ENCODE data around the gene SREBF1. TPM values are rescaled to one million over a fixed set of nuclear protein-coding genes. Genes with fewer than 3 reads are reported as not detected.

SREBF1 gene
- total RNA-seq, 2 experiments from 2014 or later: 103 to 116 TPM

DNA sequence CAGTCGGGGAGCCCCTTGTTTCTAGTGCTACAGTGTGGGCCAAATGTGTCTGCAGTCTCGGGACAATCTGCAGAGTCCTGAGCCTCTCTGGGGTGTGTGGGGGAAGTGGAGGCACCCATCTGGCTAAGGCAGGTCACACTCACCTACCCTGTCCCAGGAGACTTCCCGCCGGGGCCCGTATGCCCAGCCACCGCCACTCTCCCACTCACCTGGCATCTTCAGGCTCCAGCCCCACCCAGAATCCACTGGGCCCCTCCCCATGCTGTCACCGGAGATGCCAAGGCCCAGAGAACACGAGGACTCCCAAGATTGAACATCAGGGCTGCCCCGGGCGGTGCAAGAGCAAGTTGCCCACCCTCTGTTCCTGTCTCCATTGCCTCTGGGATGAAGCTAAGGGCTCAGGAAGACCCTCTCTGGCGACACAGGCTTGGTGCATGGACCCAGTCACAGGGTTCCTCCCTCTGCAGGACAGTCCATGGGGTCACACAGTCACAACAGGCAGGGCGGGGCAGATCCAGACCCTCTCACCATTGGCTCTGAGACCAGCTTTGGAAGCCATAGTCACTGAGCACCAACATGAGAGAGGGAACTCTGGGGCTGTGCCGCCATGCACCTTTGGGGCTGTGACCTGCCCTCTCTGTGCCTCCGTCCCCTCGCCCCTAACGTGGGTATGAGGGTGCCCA is 38.1 kb downstream of the SREBF1 start:
- DNase-seq: no peak
- no peak overlapping the region for H3K27ac Mint-ChIP-seq
- ATAC-seq: no peak
- peaks cover 4% of the 10 kb centered on the region for H3K4me1 Mint-ChIP-seq (ENCODE audit: low read depth)
- H3K27me3 Mint-ChIP-seq: no peaks in the 10 kb centered on the region
- TF ChIP-seq, protein P1, sequence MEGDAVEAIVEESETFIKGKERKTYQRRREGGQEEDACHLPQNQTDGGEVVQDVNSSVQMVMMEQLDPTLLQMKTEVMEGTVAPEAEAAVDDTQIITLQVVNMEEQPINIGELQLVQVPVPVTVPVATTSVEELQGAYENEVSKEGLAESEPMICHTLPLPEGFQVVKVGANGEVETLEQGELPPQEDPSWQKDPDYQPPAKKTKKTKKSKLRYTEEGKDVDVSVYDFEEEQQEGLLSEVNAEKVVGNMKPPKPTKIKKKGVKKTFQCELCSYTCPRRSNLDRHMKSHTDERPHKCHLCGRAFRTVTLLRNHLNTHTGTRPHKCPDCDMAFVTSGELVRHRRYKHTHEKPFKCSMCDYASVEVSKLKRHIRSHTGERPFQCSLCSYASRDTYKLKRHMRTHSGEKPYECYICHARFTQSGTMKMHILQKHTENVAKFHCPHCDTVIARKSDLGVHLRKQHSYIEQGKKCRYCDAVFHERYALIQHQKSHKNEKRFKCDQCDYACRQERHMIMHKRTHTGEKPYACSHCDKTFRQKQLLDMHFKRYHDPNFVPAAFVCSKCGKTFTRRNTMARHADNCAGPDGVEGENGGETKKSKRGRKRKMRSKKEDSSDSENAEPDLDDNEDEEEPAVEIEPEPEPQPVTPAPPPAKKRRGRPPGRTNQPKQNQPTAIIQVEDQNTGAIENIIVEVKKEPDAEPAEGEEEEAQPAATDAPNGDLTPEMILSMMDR (IDR thresholded peaks at IDR 0.05): no peak
- H3K4me3 Mint-ChIP-seq: no peak overlapping the region
- H3K36me3 Mint-ChIP-seq (ENCODE audit: low read depth): peaks cover 4% of the 10 kb centered on the region
- intact Hi-C loops (cut with micrococcal nuclease): no loop called here
- no peaks in the 10 kb centered on the region for H3K9me3 Mint-ChIP-seq
- ChIA-PET CTCF (interaction anchor here (0.9 kb wide), 1 partner anchor 86 kb away, joined by 3 read pairs; no protein-coding TSS in a partner anchor), POLR2A (no interaction called here)

GRCh38 chr17:17798010-17798556 is 38.7 kb downstream of the SREBF1 start:
- TF ChIP-seq, protein P1 (IDR thresholded peaks at IDR 0.05): no peak
- no peaks in the 10 kb centered on the region for H3K9me3 Mint-ChIP-seq
- no peak overlapping the region for H3K4me3 Mint-ChIP-seq
- no peaks in the 10 kb centered on the region for H3K27me3 Mint-ChIP-seq
- peaks cover 9% of the 10 kb centered on the region for H3K4me1 Mint-ChIP-seq (ENCODE audit: low read depth)
- H3K27ac Mint-ChIP-seq: no peak overlapping the region
- H3K36me3 Mint-ChIP-seq (ENCODE audit: low read depth): peaks cover 9% of the 10 kb centered on the region
- ChIA-PET POLR2A (no interaction called here), CTCF (interaction anchor here (0.9 kb wide), 1 partner anchor 87 kb away, joined by 3 read pairs; no protein-coding TSS in a partner anchor)
- ATAC-seq (no peak), DNase-seq (no peak)
- intact Hi-C loops (cut with micrococcal nuclease): no loop called here

GRCh38 chr17:17797119-17797809 is 39.5 kb downstream of the SREBF1 start:
- no peak overlapping the region for H3K4me3 Mint-ChIP-seq
- TF ChIP-seq, protein P1 (IDR thresholded peaks at IDR 0.05): no peak
- H3K27ac Mint-ChIP-seq: no peak overlapping the region
- H3K27me3 Mint-ChIP-seq: no peaks in the 10 kb centered on the region
- intact Hi-C loops (cut with micrococcal nuclease): no loop called here
- ChIA-PET CTCF (interaction anchor here (0.9 kb wide), 2 partner anchors 15 to 88 kb away, joined by 3 read pairs; no protein-coding TSS in a partner anchor), POLR2A (interaction anchor here (1.6 kb wide), 1 partner anchor 10 kb away, joined by 6 read pairs; no protein-coding TSS in a partner anchor)
- H3K36me3 Mint-ChIP-seq (ENCODE audit: low read depth): peaks cover 9% of the 10 kb centered on the region
- ATAC-seq (no peak), DNase-seq (no peak)
- H3K9me3 Mint-ChIP-seq: no peaks in the 10 kb centered on the region
- H3K4me1 Mint-ChIP-seq (ENCODE audit: low read depth): peaks cover 16% of the 10 kb centered on the region

DNA sequence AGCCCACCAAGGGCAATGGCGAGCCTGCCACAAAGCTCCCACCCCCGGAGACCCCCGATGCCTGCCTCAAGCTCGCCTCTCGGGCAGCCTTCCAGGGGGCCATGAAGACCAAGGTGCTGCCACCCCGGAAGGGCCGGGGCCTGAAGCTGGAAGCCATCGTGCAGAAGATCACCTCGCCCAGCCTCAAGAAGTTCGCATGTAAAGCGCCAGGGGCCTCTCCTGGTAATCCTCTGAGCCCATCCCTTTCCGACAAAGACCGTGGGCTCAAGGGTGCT is 40.1 kb downstream of the SREBF1 start:
- ChIA-PET CTCF (interaction anchor here (0.9 kb wide), 1 partner anchor 14 kb away, joined by 3 read pairs; no protein-coding TSS in a partner anchor), POLR2A (interaction anchor here (1.1 to 1.6 kb wide), 2 partner anchors 10 to 15 kb away, joined by 3 to 6 read pairs; no protein-coding TSS in a partner anchor)
- Mint-ChIP-seq H3K27ac (no peak overlapping the region), H3K4me3 (no peak overlapping the region), H3K36me3 (ENCODE audit: low read depth) (peaks cover 9% of the 10 kb centered on the region), H3K9me3 (no peaks in the 10 kb centered on the region), H3K4me1 (ENCODE audit: low read depth) (peaks cover 22% of the 10 kb centered on the region), H3K27me3 (no peaks in the 10 kb centered on the region)
- TF ChIP-seq, protein P1 (IDR thresholded peaks at IDR 0.05): no peak
- intact Hi-C loops (cut with micrococcal nuclease): no loop called here
- DNase-seq: no peak
- no peak for ATAC-seq
